HG03060 (cell line): ENCODE measurements around the gene CYBC1.
"Not testable (repeated sequence)": the region's sequence is repeated elsewhere in the genome, so short reads cannot be mapped to it uniquely, and the experiment has no call there.

ENCODE experiments used
- ATAC-seq: cut with Tn5 transposase; IDR thresholded peaks from one replicate; pipeline ENCODE4 v1.9.1; 2021; ENCODE audit warnings: low read depth, moderate number of reproducible peaks; ENCODE audit not compliant: unreplicated experiment

Gene CYBC1

DNA sequence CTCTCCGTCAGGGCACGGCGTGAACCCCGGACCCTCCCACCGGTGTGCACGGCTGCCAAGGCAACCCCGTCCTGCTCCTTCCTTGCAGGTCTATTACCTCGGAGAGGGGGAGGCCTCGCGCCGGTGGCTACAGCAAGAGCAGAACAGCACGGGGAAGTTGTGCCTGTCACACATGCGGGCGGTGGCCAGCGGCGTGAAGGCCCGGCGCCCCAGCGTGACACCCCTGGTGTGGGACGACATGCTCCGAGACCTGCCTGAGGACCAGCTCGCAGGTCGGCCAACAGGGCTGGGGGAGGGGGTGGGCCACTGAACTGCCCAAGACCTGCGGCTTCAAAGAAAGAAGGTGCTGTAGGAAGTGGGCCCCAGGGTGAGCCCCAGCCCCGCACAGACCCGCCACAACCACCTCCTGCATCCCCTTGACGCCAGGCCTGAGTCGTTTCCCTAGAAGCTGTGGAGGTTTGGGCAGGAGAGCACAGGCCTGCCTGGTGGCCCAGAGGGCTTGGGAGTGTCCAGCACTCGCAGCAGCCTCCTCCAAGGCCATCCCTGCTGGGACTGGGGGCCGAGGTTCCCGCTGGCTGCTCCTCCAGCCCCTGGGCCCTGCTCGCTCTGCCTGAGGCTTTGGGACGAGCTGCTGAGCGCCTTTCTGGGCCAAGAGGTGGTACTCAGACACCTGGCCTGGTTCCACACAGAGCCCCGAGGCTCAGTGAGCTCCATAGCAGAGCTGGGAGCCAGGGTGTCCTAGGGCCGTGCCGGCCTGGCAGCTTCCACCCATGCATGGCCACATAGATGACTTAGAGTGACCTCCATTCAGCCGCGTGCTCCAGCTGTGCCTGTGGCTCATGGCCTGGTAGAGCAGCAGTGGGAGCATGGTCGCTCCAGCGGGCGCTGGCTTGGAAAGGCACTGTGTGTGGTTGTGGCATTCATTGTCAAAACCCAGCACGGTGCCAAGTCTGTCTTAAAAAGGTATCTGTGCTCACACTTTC lies 14.7 kb downstream of the CYBC1 start:
- ATAC-seq, result no peak

DNA sequence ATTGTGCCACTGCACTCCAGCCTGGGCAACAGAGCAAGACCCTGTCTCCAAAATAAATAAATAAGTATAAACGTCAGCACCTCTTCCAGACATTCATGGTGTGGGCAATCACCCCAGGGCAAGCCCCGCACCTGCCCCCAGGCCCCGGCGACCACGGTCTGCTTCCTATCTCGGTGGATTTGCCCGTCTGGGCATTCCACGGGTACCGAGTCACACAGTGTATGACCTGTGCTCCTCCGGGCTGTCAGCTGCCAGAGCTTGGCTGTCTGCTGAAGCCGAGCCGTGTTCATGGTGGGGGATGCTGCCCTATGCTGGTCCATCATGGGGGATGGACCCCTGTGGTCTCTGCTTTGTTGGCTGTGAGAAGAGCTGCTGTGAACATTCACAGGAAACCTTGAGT lies 15.4 kb downstream of the CYBC1 start:
- ATAC-seq, result no peak

DNA sequence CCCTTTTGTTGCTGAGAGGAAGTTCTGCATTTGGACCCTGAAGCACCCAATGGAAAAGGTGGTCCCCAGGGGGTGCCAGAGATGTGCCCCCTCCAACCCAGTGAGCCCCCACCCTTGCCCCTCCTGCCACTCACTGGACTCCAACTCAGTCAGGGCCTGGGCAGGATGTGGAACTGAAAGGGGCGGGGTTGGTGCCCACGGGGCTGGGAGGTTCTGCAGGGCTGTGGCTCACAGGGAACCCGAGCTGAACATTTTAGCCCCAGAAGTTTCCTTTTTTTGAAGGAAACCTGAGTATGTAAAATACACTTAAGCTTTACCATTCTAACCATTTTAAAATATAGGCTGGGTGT lies 16.4 kb downstream of the CYBC1 start:
- ATAC-seq, result no peak

DNA sequence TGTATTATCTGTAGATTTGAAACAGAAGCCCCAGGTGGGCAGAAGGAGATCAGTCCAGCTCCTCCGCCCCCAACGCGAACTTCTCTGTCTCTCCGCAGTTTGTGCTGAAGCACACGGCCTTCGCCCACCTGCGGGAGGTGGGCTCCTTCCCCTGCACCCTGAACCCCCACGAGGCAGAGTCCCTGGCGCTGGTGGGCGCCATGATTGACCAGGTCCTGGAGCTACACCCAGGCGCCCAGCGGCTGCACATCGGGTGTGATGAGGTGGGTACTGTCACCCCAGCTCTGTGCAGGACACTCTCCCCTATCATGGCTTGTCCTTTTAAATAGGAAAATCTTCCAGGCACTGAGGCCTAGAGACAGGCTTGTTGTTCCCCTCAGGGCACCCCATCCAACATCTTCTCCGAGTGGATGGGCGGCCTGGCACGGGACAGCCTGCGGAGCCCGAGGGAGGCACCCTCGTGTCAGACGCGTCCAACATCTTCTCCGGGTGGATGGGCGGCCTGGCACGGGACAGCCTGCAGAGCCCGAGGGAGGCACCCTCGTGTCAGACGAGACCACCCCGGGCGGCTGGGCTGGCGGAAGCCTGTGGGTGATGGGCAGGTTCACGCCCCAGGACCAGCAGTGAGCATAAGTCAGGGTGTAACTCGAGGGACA lies 16.9 kb downstream of the CYBC1 start:
- no peak for ATAC-seq

DNA sequence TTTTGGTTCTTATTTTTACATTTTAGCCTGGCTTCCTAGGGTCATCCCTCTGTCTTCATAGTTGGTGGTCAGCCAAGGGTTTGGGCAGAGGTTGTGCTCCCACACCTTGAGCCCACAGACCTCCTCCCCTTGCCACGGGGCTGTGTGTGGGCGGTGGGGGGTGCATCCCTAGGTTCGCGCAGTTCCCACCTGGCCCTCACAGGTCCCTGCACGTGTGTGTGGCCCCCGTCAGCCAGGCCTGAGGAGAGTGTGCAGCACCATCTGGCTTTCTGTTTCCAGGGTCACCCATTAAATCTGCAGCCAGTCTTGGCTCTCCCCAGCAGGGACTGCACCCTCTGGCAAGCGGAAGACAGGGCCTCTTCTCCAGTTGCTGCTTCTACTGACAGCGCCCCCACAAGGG lies 18.5 kb downstream of the CYBC1 start:
- ATAC-seq, result no peak

DNA sequence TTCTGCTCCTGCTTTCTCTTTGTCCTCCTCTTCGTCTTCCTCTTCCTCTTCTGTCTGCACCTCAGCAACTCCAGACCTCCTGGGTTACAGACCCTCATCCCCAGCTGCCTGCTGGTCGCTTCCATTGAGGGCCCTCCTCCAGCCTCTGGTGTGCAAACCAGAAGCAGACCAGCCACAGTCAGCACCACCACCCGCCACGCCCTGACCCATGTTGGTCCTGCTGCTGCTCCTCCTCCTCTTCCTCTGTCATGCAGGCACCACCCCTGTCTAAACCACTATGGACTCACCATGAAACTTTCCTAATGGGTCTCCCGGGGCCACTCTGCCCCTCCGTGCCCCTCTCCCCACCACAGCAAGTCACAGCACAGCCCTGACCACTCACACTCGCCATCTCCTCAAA lies 20.7 kb downstream of the CYBC1 start:
- no peak for ATAC-seq

DNA sequence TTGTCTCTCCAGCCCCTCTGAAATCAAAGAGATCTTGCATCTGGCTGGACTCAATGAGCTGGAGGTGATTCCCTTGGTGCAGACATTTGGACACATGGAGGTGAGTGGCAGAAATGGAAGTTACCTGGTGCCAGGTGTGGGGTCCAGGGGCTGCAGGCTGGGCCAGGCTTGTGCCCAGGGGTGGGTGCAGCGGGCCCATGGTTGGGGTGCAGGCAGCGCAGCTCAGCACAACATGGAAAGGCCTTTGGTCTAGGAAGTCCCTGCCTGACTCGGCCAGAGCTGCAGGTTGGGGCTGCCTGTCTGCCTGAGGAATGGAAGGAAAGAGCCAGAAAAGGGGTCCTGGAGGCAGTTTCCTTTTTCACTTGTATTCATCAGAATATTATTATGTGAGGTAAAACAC lies 22.0 kb downstream of the CYBC1 start:
- no peak for ATAC-seq

DNA sequence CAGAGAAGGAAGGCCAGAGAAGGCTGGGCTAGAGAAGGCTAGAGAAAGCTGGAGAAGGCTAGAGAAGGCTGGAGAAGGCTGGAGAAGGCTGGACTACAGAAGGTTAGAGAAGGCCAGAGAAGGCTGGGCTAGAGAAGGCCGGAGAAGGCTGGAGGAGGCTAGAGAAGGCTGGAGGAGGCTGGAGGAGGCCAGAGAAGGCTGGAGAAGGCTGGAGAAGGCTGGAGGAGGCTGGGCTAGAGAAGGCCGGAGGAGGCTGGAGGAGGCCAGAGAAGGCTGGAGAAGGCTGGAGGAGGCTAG lies 25.7 kb downstream of the CYBC1 start:
- no peak for ATAC-seq

DNA sequence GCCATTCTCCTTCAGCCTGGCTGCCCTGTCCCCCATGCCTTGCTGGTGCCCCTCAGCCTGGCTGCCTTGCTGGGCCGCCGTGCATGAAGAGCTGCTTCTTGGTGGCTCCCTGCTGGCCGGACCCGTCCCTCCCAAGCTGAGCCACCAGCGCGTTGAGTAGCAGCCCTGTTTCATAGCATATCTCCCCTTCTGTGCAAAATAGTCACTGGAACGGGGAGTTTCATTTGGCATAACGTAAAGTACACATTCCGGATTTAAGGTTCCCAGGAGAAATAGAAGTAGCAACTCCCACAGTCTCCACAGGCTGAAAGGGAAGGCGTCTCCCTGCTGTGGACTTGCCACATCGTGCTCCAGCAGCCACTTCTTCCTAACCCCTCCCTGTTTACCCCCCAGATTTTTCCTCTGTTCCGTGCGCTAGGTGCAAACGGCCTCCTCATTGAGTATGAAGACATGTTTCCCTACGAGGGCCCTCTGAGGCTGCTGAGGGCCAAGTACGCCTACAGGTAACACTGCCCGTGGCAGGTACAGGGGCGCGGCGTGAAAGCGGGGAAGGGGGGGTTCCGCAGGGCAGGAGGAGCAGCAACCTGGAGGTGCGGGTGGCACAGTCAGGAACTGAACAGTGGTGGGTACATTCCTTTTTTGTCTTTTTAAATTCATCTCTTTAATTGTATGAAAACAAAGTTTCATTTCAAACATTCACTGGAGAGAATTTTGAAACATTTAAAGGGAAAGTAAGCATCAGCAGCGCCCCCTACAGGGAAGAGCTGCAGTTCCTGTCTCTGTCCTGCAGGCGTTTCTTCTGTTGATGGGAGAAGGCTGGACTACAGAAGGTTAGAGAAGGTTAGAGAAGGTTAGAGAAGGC lies 26.3 kb downstream of the CYBC1 start:
- no peak for ATAC-seq

DNA sequence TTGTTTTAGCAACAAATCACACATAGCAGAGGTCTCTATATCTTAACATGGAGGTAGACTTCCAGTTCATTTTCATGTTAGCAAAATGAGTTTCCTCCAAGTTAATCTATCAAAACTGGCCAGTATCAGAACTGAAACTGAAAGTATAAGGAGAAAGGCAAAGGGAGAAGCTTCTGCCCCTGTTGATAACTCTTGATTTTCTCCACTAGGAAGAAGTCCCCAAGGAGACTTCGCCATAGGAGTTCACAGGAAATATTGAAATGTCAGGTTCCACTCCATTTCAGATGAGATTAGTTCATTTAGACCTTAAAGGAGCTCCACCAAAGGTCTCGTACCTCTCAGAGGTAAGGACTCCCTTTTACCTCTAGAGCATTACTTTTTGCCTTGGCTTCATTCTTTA lies 31.0 kb downstream of the CYBC1 start:
- ATAC-seq, result no peak

DNA sequence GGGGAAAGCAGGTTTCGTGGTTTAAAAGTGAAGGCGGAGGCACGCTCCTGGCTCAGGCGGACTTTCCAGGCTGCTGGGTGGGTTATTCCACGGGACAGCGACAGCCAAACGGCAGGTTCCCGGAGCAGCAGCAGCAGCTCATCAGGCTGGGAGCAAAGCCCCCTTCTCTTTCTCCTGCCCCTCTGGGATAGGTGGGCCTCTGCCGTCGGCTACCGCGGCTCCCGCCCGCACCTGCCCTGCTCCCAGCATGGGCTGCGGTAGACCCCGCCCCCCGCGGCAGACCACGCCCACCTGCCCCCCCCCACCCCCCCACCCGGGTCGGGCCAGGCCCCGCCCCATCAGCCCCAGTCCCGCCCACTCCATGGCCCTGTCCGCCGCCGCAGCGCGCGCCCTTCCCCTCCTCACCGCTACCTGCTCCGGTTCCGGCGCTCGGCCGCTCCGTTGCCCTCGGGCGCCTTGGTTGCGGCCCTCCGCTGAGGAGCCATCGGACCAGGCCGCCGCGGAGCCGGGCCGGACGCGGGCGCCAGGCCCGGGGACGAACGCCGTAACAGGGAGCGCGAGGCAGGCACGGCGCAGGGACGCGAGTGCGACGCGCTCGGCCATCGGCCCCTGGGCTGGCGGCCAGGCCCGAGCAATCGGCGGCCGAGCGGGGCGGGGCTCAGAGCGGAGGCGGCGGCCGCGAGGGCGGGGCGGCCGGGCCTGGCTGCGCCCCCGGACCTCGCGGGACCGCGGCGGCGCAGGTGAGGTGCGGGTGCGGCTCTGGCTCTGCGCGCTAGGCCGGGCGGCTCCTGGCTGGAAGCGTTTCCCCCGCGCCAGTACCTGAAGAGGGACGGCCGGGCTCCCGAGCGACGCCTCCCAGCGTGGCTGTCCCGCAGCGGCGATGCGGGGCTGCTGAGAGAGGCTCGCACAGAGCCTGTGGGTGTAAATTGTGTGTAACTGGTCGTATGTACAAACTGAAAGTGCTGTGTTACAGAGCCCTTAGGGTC lies 32.3 kb downstream of the CYBC1 start, which contains the start of the genes HEXD and OGFOD3:
TSS of gene HEXD (plus strand) at position 347 of the 986 bp plus-strand sequence. CDS start 1,453 bp downstream, outside the sequence.
TSS of gene OGFOD3 (minus strand) at position 586 of the 986 bp plus-strand sequence. CDS start at position 485, 101 bp downstream.
- peak; percentile 44 for ATAC-seq

DNA sequence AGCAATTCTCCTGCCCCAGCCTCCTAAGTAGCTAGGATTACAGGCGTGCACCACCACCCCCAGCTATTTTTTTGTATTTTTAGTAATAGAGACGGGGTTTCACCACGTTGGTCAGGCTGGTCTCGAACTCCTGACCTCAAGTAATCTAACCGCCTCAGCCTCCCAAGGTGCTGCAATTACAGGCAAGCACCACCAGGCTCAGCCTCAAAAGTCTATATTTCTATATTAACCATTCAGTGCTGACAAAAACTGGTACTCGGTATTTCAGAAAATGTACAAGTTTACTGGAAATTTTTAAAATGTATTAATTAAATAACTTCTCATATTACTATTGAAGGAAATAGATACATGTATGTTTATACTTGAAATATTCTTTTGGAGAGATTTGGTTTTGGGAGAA lies 33.8 kb downstream of the CYBC1 start:
- ATAC-seq, result no peak

DNA sequence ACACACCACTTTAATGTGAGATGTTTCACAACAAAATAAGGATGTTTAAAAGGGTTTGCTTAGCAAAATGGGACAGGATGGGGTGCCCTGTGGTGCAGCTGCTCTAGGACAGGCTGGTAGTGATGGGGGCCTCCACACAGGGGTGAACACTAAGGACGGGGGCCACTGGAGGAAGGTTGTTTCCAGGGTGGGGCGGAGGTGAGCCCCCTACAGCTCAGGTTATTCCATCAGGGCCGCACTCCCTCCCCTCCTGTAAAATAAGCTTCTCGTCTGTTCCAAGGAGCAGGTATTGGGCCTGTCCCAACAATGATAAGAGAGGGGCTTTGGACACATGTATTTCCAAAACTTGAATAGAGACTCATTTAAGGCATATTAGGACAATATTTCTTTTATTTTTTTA lies 34.3 kb downstream of the CYBC1 start:
- ATAC-seq, result no peak

DNA sequence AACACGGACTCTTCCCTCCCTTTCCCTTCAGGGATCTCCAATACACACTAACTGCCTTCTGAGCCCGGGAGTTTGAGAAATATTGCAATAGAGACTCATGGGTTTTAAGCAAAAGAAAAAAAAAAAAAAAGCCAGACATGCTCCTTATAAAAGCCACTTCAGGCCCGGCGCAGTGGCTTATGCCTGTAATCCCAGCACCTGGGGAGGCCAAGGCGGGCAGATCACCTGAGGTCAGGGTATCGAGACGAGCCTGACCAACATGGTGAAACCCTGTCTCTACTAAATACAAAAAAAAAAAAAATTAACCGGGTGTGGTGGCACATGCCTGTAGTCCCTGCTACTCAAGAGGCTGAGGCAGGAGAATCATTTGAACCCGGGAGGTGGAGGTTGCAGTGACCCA lies 34.8 kb downstream of the CYBC1 start:
- ATAC-seq, result no peak

DNA sequence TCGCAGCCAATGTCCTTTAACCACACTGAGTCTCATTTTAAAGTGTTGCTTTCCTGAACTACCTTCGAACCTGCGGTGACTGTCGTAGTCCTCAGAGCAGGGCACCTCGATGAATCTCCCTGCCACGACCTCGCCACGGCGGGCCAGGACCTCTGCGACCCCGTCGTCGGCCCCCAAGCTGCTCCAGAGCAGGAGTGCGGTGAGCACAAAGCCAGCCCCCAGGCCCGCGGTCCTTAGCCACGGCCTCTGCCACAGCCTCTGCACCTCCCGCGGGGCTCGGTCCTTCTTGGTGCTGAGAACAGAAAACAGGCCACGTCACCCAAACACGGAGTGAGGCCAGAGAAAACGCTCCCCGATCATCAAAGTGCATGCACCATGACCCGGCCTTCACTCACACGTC lies 35.2 kb downstream of the CYBC1 start:
- ATAC-seq, result no peak

DNA sequence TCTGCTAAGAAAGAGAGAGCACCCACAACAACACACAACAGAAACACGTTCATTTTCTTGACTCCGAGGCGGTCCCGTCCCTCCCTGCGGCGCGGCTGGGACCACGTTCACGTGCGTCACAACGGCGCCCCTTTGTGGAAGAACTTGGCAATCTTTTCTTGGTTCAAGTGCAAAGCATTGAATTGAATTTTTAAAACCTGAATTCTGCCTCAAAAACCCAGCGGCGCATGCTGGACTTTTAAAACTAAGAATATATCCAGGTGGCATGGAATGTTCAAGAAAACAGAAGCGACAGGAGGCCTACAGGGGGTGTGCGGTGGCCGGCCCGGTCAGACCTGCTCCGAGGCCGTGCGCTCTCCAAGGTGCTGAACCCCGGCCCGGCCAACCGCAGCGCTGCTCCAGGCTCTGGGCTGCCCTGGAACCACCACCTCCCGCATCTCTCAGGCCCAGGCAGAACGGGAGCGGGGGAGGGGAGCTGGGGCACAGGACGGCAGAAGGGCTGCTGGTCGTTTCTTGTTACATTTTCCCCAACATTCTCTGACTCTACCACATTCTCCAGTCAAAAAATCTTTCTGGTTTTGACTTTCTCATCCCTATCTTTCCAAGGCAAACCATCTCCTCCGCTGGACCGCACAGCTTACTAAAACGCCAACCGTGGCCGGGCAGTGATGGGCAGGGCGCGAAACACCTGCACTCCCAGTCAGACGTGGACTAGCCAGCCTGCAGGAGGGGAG lies 35.8 kb downstream of the CYBC1 start:
- ATAC-seq, result no peak

DNA sequence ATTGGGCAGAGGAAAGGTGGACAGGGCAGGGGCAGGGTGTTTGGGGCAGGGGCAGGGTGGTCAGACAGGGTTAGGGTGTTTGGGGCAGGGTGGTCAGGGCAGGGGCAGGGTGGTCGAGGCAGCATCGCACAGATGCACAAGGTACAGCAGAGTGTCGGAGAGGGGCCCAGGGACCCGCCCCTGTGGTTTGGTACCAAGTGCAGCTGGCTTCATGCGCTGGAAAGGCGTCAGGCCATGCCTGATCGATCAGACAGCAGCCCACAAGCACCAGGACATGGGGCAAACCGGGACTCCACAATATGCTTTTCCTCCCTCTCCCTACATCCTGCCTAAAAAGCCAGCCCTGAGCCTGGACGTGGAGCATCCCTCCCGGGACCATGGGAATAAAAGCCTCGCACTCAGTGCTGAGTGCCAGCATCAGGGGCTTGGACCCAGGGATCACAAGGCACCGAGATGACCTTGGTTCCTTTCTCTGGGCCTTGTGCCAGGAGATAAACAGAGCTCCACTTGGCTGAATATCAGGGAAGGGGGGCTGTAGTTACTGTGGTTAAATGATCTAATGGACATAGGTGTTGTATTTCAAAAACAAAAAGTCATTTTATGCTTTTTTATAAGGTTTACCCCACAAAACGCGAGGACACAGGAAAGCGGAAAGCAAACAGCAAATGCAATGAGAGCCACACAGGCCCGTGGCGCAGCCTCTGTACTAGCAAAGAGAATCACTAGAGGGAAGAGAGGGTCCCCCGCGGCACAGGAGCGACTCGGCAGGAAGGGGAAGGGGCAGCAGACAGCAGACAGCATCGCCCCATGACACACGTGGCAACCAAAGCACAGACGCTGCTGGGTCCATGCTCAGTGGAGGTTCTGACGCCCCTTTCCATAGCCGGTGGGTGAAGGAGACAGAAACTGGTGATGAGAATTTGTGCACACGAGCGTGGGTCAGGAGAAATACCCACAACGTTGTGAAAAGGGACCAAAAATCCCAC lies 37.7 kb downstream of the CYBC1 start:
- ATAC-seq, result no peak

DNA sequence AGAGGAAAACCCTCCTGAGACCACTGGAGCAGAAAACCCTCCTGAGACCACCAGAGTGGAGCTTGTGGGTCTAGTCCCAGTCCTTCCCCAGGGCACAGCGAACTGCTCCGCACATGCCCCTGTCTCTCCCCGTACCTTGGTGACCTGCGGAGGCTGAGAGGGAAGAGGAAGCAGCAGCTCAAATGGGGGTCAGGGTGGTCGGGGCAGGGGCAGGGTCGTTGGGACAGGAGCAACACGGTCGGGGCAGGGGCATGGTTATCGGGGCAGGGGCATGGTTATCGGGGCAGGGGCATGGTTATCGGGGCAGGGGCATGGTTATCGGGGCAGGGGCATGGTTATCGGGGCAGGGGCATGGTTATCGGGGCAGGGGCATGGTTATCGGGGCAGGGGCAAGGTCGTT lies 38.5 kb downstream of the CYBC1 start:
- ATAC-seq, result not testable (repeated sequence)
